D721Med (cell line): ENCODE data around the gene LEMD2.
A peak's percentile ranks its signal among the peaks of the same experiment; 100 is the strongest.

Source experiments
- DNase-seq: peaks from one replicate; pipeline ENCODE4 v3.0.0; 2011; ENCODE audit warnings: low spot score; ENCODE audit not compliant: insufficient read length
- FAIRE-seq: peaks from 2 replicates; lab custom pipeline; 2011; peaks lifted over from hg19 to GRCh38; lab: Jason Lieb, UNC
- CTCF ChIP-seq: IDR thresholded peaks from 2 replicates; pipeline ENCODE4 v1.5.1; 2012; ENCODE audit warnings: mild to moderate bottlenecking, control low read depth; ENCODE audit not compliant: insufficient read depth; ENCODE audit errors: missing control alignments

Gene LEMD2

GRCh38 chr6:33766921-33767907 is 21.7 kb downstream of the LEMD2 start:
- no peak for FAIRE-seq

GRCh38 chr6:33765368-33765767 is 23.6 kb downstream of the LEMD2 start:
- DNase-seq: no peak
- no peak for TF ChIP-seq CTCF
- FAIRE-seq: no peak

More at GRCh38 chr6:33766921-33767907, 21.7 kb downstream of the LEMD2 start:
- no peak for TF ChIP-seq CTCF
- no peak for DNase-seq

- DNase-seq (no peak), FAIRE-seq (no peak)
- TF ChIP-seq CTCF: no peak
These were observed 24.9 kb downstream of the LEMD2 start for GRCh38 chr6:33764036-33764435.

- no peak for TF ChIP-seq CTCF
- FAIRE-seq (no peak), DNase-seq (no peak)
These were observed 25.4 kb downstream of the LEMD2 start for GRCh38 chr6:33763483-33763882.

GRCh38 chr6:33762713-33763112 is 26.2 kb downstream of the LEMD2 start:
- FAIRE-seq: no peak
- no peak for TF ChIP-seq CTCF
- no peak for DNase-seq

- TF ChIP-seq CTCF: peak; percentile 77
- DNase-seq (no peak), FAIRE-seq (no peak)
These were observed 26.9 kb downstream of the LEMD2 start for GRCh38 chr6:33761922-33762629.
